A673 (cell line): ENCODE results near the gene HTR3A.

ENCODE experiments used
- EZH2 ChIP-seq: fragments of 200-600 bp; sonication (generic); IDR thresholded peaks from 2 replicates; pipeline ENCODE4 v1.6.1; 2017; ENCODE audit warnings: borderline replicate concordance, low read depth, mild to moderate bottlenecking, mixed read lengths, antibody characterized with exemption, low read length; ENCODE audit not compliant: poor library complexity, severe bottlenecking
- TF ChIP-seq, protein P1 (sequence below): fragments of 300-800, 200-600 bp; sonication (generic); conservative IDR thresholded peaks from 2 replicates; pipeline ENCODE4 v1.5.1; 2017; ENCODE audit warnings: low read depth, mild to moderate bottlenecking, antibody characterized with exemption, low read length, moderate library complexity, mixed read lengths

GRCh38 chr11:113977071-113977490 is 2.2 kb downstream of the HTR3A start:
- TF ChIP-seq, protein P1, sequence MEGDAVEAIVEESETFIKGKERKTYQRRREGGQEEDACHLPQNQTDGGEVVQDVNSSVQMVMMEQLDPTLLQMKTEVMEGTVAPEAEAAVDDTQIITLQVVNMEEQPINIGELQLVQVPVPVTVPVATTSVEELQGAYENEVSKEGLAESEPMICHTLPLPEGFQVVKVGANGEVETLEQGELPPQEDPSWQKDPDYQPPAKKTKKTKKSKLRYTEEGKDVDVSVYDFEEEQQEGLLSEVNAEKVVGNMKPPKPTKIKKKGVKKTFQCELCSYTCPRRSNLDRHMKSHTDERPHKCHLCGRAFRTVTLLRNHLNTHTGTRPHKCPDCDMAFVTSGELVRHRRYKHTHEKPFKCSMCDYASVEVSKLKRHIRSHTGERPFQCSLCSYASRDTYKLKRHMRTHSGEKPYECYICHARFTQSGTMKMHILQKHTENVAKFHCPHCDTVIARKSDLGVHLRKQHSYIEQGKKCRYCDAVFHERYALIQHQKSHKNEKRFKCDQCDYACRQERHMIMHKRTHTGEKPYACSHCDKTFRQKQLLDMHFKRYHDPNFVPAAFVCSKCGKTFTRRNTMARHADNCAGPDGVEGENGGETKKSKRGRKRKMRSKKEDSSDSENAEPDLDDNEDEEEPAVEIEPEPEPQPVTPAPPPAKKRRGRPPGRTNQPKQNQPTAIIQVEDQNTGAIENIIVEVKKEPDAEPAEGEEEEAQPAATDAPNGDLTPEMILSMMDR, result no peak
- TF ChIP-seq EZH2, result no peak
